Measurements from ENCODE around the gene FAM241B. TPM values are rescaled to one million over a fixed set of nuclear protein-coding genes. Genes with fewer than 3 reads are reported as not detected.

FAM241B gene
- polyA plus RNA-seq, 1 donor (not counting 4 experiments of a cell fraction or from before 2014, with no cell fraction given): 7.9 TPM

- DNase-seq (ENCODE audit: low read depth, low spot score): no peak
- Histone ChIP-seq H3K4me2 (ENCODE audit: control insufficient read depth, extremely low read depth, insufficient read depth, low read depth, low read length) (no peak overlapping the region), H2AFZ (ENCODE audit: control insufficient read depth, low read length) (no peak overlapping the region), H3K4me3 (ENCODE audit: control insufficient read depth in 2 of 3, extremely low read depth in 1 of 3, insufficient read depth in 2 of 3, low read depth in 1 of 3, low read length in 3 of 3) (no peak overlapping the region), H3K79me2 (ENCODE audit: control insufficient read depth, insufficient read depth, low read length) (no peaks in the 10 kb centered on the region), H3K9me3 (ENCODE audit: control insufficient read depth, low read depth, low read length) (peaks cover 2% of the 10 kb centered on the region), H3K4me1 (ENCODE audit: control insufficient read depth, extremely low read depth, insufficient read depth, low read length) (peaks cover 25% of the 10 kb centered on the region), H3K27me3 (ENCODE audit: control insufficient read depth, extremely low read depth, insufficient read depth, low read length) (peaks cover 8% of the 10 kb centered on the region), H3K36me3 (ENCODE audit: control insufficient read depth in 2 of 2, extremely low read depth in 1 of 2, insufficient read depth in 2 of 2, low read length in 2 of 2) (no peaks in the 10 kb centered on the region), H3K27ac (ENCODE audit: control insufficient read depth, insufficient read depth, low read length) (no peak overlapping the region), H3K9me1 (ENCODE audit: control insufficient read depth, extremely low read depth, insufficient read depth, low read length) (no peaks in the 10 kb centered on the region), H3K9ac (ENCODE audit: control insufficient read depth, extremely low read depth, insufficient read depth, low read length) (no peak overlapping the region), H4K20me1 (ENCODE audit: control insufficient read depth, extremely low read depth, insufficient read depth, low read length) (peaks cover 5% of the 10 kb centered on the region)
- TF ChIP-seq, protein P1, sequence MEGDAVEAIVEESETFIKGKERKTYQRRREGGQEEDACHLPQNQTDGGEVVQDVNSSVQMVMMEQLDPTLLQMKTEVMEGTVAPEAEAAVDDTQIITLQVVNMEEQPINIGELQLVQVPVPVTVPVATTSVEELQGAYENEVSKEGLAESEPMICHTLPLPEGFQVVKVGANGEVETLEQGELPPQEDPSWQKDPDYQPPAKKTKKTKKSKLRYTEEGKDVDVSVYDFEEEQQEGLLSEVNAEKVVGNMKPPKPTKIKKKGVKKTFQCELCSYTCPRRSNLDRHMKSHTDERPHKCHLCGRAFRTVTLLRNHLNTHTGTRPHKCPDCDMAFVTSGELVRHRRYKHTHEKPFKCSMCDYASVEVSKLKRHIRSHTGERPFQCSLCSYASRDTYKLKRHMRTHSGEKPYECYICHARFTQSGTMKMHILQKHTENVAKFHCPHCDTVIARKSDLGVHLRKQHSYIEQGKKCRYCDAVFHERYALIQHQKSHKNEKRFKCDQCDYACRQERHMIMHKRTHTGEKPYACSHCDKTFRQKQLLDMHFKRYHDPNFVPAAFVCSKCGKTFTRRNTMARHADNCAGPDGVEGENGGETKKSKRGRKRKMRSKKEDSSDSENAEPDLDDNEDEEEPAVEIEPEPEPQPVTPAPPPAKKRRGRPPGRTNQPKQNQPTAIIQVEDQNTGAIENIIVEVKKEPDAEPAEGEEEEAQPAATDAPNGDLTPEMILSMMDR (optimal IDR thresholded peaks at IDR 0.05 in 1 of 3, IDR thresholded peaks at IDR 0.05 in 1 of 3, conservative IDR thresholded peaks at IDR 0.05 in 1 of 3; ENCODE audit: extremely low read depth in 1 of 3, insufficient read depth in 2 of 3, low read length in 3 of 3): peak; percentile 82 to 92 (median 87)
- TF ChIP-seq EZH2 (IDR thresholded peaks at IDR 0.05; ENCODE audit: low read length): no peak
- dilution Hi-C loops (cut with MboI; ENCODE audit: extremely low pct_ligation_motif_present, low sequenced_read_pairs): no loop called here
- no peak for FAIRE-seq
Observed at GRCh38 chr10:69644658-69645295, 14.7 kb downstream of the FAM241B start.

GRCh38 chr10:69645296-69646184, 15.5 kb downstream of the FAM241B start:
- Histone ChIP-seq H3K9me3 (ENCODE audit: control insufficient read depth, low read depth, low read length) (peaks cover 2% of the 10 kb centered on the region), H3K4me1 (ENCODE audit: control insufficient read depth, extremely low read depth, insufficient read depth, low read length) (peaks cover 17% of the 10 kb centered on the region), H3K79me2 (ENCODE audit: control insufficient read depth, insufficient read depth, low read length) (no peaks in the 10 kb centered on the region), H3K4me2 (ENCODE audit: control insufficient read depth, extremely low read depth, insufficient read depth, low read depth, low read length) (no peak overlapping the region), H3K36me3 (ENCODE audit: control insufficient read depth in 2 of 2, extremely low read depth in 1 of 2, insufficient read depth in 2 of 2, low read length in 2 of 2) (no peaks in the 10 kb centered on the region), H3K9ac (ENCODE audit: control insufficient read depth, extremely low read depth, insufficient read depth, low read length) (no peak overlapping the region), H3K4me3 (ENCODE audit: control insufficient read depth in 2 of 3, extremely low read depth in 1 of 3, insufficient read depth in 2 of 3, low read depth in 1 of 3, low read length in 3 of 3) (no peak overlapping the region), H4K20me1 (ENCODE audit: control insufficient read depth, extremely low read depth, insufficient read depth, low read length) (peaks cover 2% of the 10 kb centered on the region), H2AFZ (ENCODE audit: control insufficient read depth, low read length) (no peak overlapping the region), H3K9me1 (ENCODE audit: control insufficient read depth, extremely low read depth, insufficient read depth, low read length) (no peaks in the 10 kb centered on the region), H3K27me3 (ENCODE audit: control insufficient read depth, extremely low read depth, insufficient read depth, low read length) (peaks cover 8% of the 10 kb centered on the region), H3K27ac (ENCODE audit: control insufficient read depth, insufficient read depth, low read length) (no peak overlapping the region)
- dilution Hi-C loops (cut with MboI; ENCODE audit: extremely low pct_ligation_motif_present, low sequenced_read_pairs): no loop called here
- TF ChIP-seq EZH2 (IDR thresholded peaks at IDR 0.05; ENCODE audit: low read length): no peak
- TF ChIP-seq, protein P1 (optimal IDR thresholded peaks at IDR 0.05 in 1 of 3, IDR thresholded peaks at IDR 0.05 in 1 of 3, conservative IDR thresholded peaks at IDR 0.05 in 1 of 3; ENCODE audit: extremely low read depth in 1 of 3, insufficient read depth in 2 of 3, low read length in 3 of 3): no peak
- no peak for FAIRE-seq
- DNase-seq (ENCODE audit: low read depth, low spot score): no peak
